Fibroblast of villous mesenchyme (primary cell): ENCODE data around the gene THYN1. TPM values are rescaled to one million over a fixed set of nuclear protein-coding genes. Genes with fewer than 3 reads are reported as not detected.
A peak's percentile ranks its signal among the peaks of the same experiment; 100 is the strongest.

Experiments used
- DNase-seq: peaks from one replicate; pipeline ENCODE4 v3.0.0-alpha.2; 2010; ENCODE audit warnings: low read depth
- H3K4me3 ChIP-seq: 2 replicates; pipeline ENCODE4 v1.5.1; 2011; ENCODE audit warnings: low read depth, mild to moderate bottlenecking, low read length
- total RNA-seq: library from RNA; depleted of rRNA; stranded (reverse); fragments of >200 nt; gene quantifications from 2 replicates; pipeline ENCODE4 v1.2.3, GENCODE V29; 2012
- TF ChIP-seq, protein P1 (sequence below): IDR thresholded peaks from 2 replicates; pipeline ENCODE4 v1.5.1; 2012; ENCODE audit warnings: low read depth, mild to moderate bottlenecking, low read length; ENCODE audit not compliant: insufficient read depth

The THYN1 gene
- total RNA-seq, 1 donor, result 58.3 TPM

DNA sequence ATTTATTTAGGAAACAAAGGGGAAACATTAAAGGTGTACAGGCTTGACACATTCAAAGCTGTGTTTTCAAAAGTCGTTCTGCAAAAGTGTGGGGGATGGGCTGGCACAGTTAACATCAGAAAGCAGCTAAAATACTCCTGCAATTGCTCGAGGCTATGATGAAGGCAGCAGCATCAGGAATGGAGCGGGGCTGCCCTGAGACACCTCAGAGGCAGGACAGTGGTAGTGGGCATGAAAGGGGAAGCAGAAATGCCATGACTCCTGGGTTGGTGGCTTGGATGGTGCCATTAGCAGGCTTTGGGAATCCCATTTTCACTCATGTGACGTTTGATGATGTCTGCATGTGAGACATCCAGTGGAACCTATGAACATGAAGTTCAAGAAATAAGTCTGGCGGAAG lies 30.0 kb downstream of the THYN1 start:
- TF ChIP-seq, protein P1, sequence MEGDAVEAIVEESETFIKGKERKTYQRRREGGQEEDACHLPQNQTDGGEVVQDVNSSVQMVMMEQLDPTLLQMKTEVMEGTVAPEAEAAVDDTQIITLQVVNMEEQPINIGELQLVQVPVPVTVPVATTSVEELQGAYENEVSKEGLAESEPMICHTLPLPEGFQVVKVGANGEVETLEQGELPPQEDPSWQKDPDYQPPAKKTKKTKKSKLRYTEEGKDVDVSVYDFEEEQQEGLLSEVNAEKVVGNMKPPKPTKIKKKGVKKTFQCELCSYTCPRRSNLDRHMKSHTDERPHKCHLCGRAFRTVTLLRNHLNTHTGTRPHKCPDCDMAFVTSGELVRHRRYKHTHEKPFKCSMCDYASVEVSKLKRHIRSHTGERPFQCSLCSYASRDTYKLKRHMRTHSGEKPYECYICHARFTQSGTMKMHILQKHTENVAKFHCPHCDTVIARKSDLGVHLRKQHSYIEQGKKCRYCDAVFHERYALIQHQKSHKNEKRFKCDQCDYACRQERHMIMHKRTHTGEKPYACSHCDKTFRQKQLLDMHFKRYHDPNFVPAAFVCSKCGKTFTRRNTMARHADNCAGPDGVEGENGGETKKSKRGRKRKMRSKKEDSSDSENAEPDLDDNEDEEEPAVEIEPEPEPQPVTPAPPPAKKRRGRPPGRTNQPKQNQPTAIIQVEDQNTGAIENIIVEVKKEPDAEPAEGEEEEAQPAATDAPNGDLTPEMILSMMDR, result no peak
- no peak for DNase-seq
- peak overlapping the region; percentile 71 for H3K4me3 ChIP-seq

- TF ChIP-seq, protein P1, result no peak
- H3K4me3 ChIP-seq, result no peak overlapping the region
Measured at GRCh38 chr11:134216816-134217215, 36.3 kb downstream of the THYN1 start.

GRCh38 chr11:134215836-134216235 lies 37.3 kb downstream of the THYN1 start:
- DNase-seq, result no peak
- no peak overlapping the region for H3K4me3 ChIP-seq
- TF ChIP-seq, protein P1, result no peak

More at GRCh38 chr11:134216816-134217215, 36.3 kb downstream of the THYN1 start:
- no peak for DNase-seq

DNA sequence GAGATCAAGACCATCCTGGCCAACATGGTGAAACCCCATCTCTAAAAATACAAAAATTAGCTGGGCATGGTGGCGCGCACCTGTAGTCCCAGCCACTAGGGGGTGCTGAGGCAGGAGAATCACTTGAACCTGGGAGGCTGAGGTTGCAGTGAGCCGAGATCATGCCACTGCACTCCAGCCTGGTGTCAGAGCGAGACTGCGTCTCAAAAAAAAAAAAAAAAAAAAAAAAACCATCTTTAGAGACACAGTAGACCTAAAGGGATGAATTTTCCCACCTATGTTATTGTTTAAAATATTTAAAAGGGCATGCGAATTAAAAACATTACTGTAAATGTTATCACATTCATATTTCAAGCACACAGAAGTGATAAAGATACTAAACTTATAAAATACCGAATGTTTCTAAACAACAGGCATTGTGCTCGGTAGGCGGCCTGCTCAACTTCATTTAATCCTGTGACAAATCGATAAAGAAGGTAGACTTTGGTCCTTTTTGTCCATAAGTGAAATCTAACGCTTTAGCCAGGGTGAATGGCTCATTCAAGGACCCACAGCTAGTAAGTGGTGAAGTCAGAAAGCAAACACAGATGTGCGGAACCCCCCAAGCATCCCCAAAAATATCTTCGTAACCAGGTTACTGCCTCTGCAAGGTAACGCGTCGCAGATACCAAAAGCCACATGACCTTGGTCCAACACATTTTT lies 45.5 kb downstream of the THYN1 start:
- H3K4me3 ChIP-seq, result no peak overlapping the region
- DNase-seq, result peak; percentile 25
- TF ChIP-seq, protein P1, result peak; percentile 65

GRCh38 chr11:134206185-134206584 lies 47.0 kb downstream of the THYN1 start:
- no peak overlapping the region for H3K4me3 ChIP-seq
- DNase-seq, result no peak
- TF ChIP-seq, protein P1, result no peak

- TF ChIP-seq, protein P1, result no peak
- DNase-seq, result no peak
- H3K4me3 ChIP-seq, result no peak overlapping the region
Measured at GRCh38 chr11:134205729-134206128, 47.4 kb downstream of the THYN1 start.

DNA sequence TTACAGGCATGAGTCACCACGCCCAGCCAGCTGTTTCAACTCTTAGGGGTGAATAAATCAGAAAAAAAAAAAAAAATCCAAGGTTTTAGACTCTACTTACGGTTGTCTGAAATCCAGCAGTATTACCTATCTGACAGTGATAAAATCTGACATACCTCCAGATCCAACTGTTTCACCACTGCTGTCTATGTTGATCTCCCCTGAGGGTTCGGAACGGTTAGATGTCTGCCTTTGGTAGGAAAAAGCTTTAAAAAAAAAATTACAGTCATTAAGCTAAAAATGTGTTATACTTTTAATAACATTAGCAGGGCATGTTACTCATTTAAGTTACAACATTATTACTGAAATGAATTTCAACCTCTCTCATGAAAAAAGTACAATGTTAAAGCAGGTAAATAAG lies 50.5 kb downstream of the THYN1 start:
- no peak for DNase-seq
- TF ChIP-seq, protein P1, result no peak
- no peak overlapping the region for H3K4me3 ChIP-seq
